ENCODE results near the gene HIBADH.
"Not testable (repeated sequence)": the region's sequence is repeated elsewhere in the genome, so short reads cannot be mapped to it uniquely, and the experiment has no call there.

DNA sequence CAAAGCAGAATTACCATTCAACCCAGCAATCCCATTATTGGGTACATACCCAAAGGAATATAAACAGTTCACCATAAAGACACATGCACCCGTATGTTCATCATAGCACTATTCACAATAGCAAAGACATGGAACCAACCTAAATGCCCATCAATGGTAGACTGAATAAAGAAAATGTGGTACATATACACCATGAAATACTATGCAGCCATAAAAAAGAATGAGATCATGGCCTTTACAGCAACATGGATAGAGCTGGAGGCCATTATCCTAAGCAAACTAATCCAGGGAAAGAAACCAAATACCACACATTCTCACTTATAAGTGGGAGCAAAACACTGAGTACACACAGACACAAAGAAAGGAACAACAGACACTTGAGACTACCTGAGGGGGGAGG, 23.6 kb downstream of the HIBADH start:
- TF ChIP-seq, protein P1, sequence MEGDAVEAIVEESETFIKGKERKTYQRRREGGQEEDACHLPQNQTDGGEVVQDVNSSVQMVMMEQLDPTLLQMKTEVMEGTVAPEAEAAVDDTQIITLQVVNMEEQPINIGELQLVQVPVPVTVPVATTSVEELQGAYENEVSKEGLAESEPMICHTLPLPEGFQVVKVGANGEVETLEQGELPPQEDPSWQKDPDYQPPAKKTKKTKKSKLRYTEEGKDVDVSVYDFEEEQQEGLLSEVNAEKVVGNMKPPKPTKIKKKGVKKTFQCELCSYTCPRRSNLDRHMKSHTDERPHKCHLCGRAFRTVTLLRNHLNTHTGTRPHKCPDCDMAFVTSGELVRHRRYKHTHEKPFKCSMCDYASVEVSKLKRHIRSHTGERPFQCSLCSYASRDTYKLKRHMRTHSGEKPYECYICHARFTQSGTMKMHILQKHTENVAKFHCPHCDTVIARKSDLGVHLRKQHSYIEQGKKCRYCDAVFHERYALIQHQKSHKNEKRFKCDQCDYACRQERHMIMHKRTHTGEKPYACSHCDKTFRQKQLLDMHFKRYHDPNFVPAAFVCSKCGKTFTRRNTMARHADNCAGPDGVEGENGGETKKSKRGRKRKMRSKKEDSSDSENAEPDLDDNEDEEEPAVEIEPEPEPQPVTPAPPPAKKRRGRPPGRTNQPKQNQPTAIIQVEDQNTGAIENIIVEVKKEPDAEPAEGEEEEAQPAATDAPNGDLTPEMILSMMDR (IDR thresholded peaks at IDR 0.05) = not testable (repeated sequence)
- TF ChIP-seq POLR2A (IDR thresholded peaks at IDR 0.05) = not testable (repeated sequence)
